SK-N-SH (cell line): ENCODE data around the gene STK11IP. TPM values are rescaled to one million over a fixed set of nuclear protein-coding genes. Genes with fewer than 3 reads are reported as not detected.

Source experiments
- CTCF ChIA-PET: fragments of 300-600, 350-600 bp; formaldehyde crosslinking; extraction: SDS; loops from one replicate; lab custom pipeline; 2021; lab: Yijun Ruan, JAX
- POLR2A ChIA-PET: fragments of 350-600 bp; sonication (Branson Sonifier 250); formaldehyde crosslinking; extraction: SDS; loops from one replicate; lab custom pipeline; 2020; ENCODE audit warnings: antibody characterized with exemption, inconsistent platforms; lab: Yijun Ruan, JAX
- DNase-seq: peaks from one replicate; pipeline ENCODE4 v3.0.0; 2012
- H2AFZ ChIP-seq: fragments of 200-600 bp; sonication (generic); 2 replicates; pipeline ENCODE4 v1.8.1; 2016; ENCODE audit warnings: antibody characterized with exemption, mild to moderate bottlenecking, low read depth
- H3F3A ChIP-seq: fragments of 200-600 bp; sonication (generic); replicated peaks from 2 replicates; pipeline ENCODE3; 2016; ENCODE audit warnings: antibody characterized with exemption, mild to moderate bottlenecking; ENCODE audit not compliant: insufficient read depth
- H3K27ac ChIP-seq, 2 experiments: fragments of 200-500 bp in 1 of 2; fragments of 200-600 bp in 1 of 2; sonication (Bioruptor generic) in 1 of 2; sonication (generic), shearing (Covaris generic) in 1 of 2; 2 replicates each; pipeline versions ENCODE4 v1.5.1 to v1.6.1; 2014 to 2016; ENCODE audit warnings: low read depth in 2 of 2, inconsistent platforms in 1 of 2, low read length in 1 of 2, mild to moderate bottlenecking in 1 of 2, mixed read lengths in 1 of 2
- H3K27me3 ChIP-seq: fragments of 200-600 bp; sonication (generic), shearing (Covaris generic); 2 replicates; pipeline ENCODE4 v1.6.1; 2016; ENCODE audit warnings: mixed run types; ENCODE audit not compliant: insufficient read depth
- H3K36me3 ChIP-seq, 2 experiments: fragments of 200-500 bp in 1 of 2; fragments of 200-600 bp in 1 of 2; sonication (Bioruptor generic) in 1 of 2; sonication (generic) in 1 of 2; replicated peaks in 1 of 2; 2 replicates each; pipeline versions ENCODE3 to v1.5.1; 2014 to 2016; ENCODE audit warnings: low read length in 1 of 2, mild to moderate bottlenecking in 1 of 2; ENCODE audit not compliant: insufficient read depth in 2 of 2, control insufficient read depth in 1 of 2
- H3K4me1 ChIP-seq, 2 experiments: fragments of 200-500 bp in 1 of 2; fragments of 200-600 bp in 1 of 2; sonication (Bioruptor generic) in 1 of 2; sonication (generic), shearing (Covaris generic) in 1 of 2; 2 replicates each; pipeline versions ENCODE4 v1.5.1 to v1.6.1; 2014 to 2016; ENCODE audit warnings: low read depth in 1 of 2, low read length in 1 of 2, mixed run types in 1 of 2; ENCODE audit not compliant: insufficient read depth in 2 of 2, control insufficient read depth in 1 of 2
- H3K4me2 ChIP-seq: fragments of 200-600 bp; sonication (generic), shearing (Covaris generic); 2 replicates; pipeline ENCODE4 v1.6.1; 2017; ENCODE audit warnings: mixed run types
- H3K4me3 ChIP-seq, 2 experiments: fragments of 200-500 bp in 1 of 2; fragments of 200-600 bp in 1 of 2; sonication (Bioruptor generic) in 1 of 2; sonication (generic), shearing (Covaris generic) in 1 of 2; 2 replicates each; pipeline versions ENCODE4 v1.5.1 to v1.8.1; 2014 to 2016; ENCODE audit warnings: low read depth in 2 of 2, inconsistent platforms in 1 of 2, low read length in 1 of 2, mild to moderate bottlenecking in 1 of 2, mixed read lengths in 1 of 2, moderate library complexity in 1 of 2
- H3K79me2 ChIP-seq: fragments of 200-600 bp; sonication (generic); 2 replicates; pipeline ENCODE4 v1.8.1; 2017; ENCODE audit warnings: mild to moderate bottlenecking; ENCODE audit not compliant: insufficient read depth
- H3K9ac ChIP-seq: fragments of 200-600 bp; sonication (generic); 2 replicates; pipeline ENCODE4 v1.6.1; 2017; ENCODE audit warnings: mixed run types
- H3K9me2 ChIP-seq: fragments of 200-600 bp; sonication (generic); 2 replicates; pipeline ENCODE4 v1.6.1; 2017; ENCODE audit warnings: mixed run types
- H3K9me3 ChIP-seq: fragments of 200-600 bp; sonication (generic); 2 replicates; pipeline ENCODE4 v1.6.1; 2017; ENCODE audit warnings: mixed run types, mild to moderate bottlenecking, moderate library complexity
- H4K20me1 ChIP-seq: fragments of 200-600 bp; sonication (generic); 2 replicates; pipeline ENCODE4 v1.6.1; 2017; ENCODE audit warnings: mild to moderate bottlenecking, mixed run types; ENCODE audit not compliant: insufficient read depth
- EZH2phosphoT487 ChIP-seq: fragments of 200-600 bp; sonication (generic); IDR thresholded peaks from 2 replicates; pipeline ENCODE4 v1.6.1; 2017; ENCODE audit warnings: low read depth, mixed run types, mild to moderate bottlenecking, antibody characterized with exemption, moderate library complexity, borderline replicate concordance
- FOXM1 ChIP-seq: IDR thresholded peaks from 2 replicates; pipeline ENCODE4 v1.4.0; 2012; ENCODE audit warnings: low read depth, mild to moderate bottlenecking
- GABPA ChIP-seq: IDR thresholded peaks from 2 replicates; pipeline ENCODE4 v1.4.0; 2012; ENCODE audit warnings: low read depth, mild to moderate bottlenecking
- JUND ChIP-seq: IDR thresholded peaks from 2 replicates; pipeline ENCODE4 v1.4.0; 2012
- RAD21 ChIP-seq: IDR thresholded peaks from 2 replicates; pipeline ENCODE4 v1.6.1; 2012; ENCODE audit warnings: mild to moderate bottlenecking, low read length
- TCF12 ChIP-seq: IDR thresholded peaks from 2 replicates; pipeline ENCODE4 v1.4.0; 2012
- WGBS: methylation state at CpG from one replicate; pipeline ENCODE4 v1.1.6; 2017; ENCODE audit warnings: low lambda C conversion rate; 5-methylcytosine and 5-hydroxymethylcytosine counted together
- polyA plus RNA-seq, 3 experiments: library from polyadenylated mRNA; depleted of rRNA; stranded (reverse); fragments of >200 nt; gene quantifications; 2 replicates each; pipeline ENCODE4 v1.2.3, GENCODE V29; 2012
- TF ChIP-seq, protein P1 (sequence below): IDR thresholded peaks from 2 replicates; pipeline ENCODE4 v1.4.0; 2012; ENCODE audit warnings: low read depth
- TF ChIP-seq, protein P2 (sequence below): fragments of 150-350 bp; IDR thresholded peaks from 2 replicates; pipeline ENCODE4 v1.6.1; 2017; ENCODE audit warnings: antibody characterized with exemption, low read length, low read depth, borderline replicate concordance

The STK11IP gene
- polyA plus RNA-seq, 1 of the 3 experiments (the other 2 are of a cell fraction), result 22.9 TPM

DNA sequence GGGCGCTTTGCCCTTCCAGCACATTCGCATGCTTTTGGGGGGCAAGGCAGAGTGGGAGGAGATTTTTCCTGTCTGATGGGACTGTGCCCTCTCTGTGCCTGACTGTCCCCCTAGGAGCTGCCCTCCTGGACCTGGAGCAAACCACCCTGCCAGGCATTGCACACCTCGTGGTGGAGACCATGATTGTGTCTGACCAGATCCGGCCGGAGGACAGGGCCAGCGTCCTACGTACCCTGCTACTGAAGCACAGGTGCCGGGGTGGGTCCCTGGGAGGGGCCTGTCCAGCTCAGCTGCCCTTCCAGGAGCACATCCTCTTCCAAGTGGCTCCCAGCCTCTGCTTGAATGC is 35.1 kb downstream of the STK11IP start:
- Histone ChIP-seq H3K9ac (no peak overlapping the region), H2AFZ (no peak overlapping the region), H3K27ac (no peak overlapping the region), H3K4me1 (peaks cover 0 to 7% of the 10 kb centered on the region in 2 experiments; a peak in 1 of 4 replicates), H3K36me3 (peaks cover 0 to 5% of the 10 kb centered on the region in 2 experiments), H3K27me3 (no peaks in the 10 kb centered on the region), H3K9me3 (no peaks in the 10 kb centered on the region), H4K20me1 (no peaks in the 10 kb centered on the region), H3K4me3 (no peak overlapping the region), H3K4me2 (no peak overlapping the region), H3F3A (no peaks in the 10 kb centered on the region), H3K79me2 (peaks cover 5% of the 10 kb centered on the region; the same call in 1 of the 2 replicates), H3K9me2 (no peaks in the 10 kb centered on the region)
- DNase-seq, result peak; percentile 18
- ChIA-PET CTCF (interaction anchor here (1.0 to 7.8 kb wide), 4 partner anchors 9 to 102 kb away, joined by 3 to 59 read pairs (median 3); no protein-coding TSS in a partner anchor), POLR2A (interaction anchor here (1.3 to 1.4 kb wide), 2 partner anchors 9 to 72 kb away, joined by 3 to 4 read pairs; no protein-coding TSS in a partner anchor)
- WGBS, result 100% methylated on average over 2 of the region's 8 CpGs
- TF ChIP-seq TCF12, result no peak

DNA sequence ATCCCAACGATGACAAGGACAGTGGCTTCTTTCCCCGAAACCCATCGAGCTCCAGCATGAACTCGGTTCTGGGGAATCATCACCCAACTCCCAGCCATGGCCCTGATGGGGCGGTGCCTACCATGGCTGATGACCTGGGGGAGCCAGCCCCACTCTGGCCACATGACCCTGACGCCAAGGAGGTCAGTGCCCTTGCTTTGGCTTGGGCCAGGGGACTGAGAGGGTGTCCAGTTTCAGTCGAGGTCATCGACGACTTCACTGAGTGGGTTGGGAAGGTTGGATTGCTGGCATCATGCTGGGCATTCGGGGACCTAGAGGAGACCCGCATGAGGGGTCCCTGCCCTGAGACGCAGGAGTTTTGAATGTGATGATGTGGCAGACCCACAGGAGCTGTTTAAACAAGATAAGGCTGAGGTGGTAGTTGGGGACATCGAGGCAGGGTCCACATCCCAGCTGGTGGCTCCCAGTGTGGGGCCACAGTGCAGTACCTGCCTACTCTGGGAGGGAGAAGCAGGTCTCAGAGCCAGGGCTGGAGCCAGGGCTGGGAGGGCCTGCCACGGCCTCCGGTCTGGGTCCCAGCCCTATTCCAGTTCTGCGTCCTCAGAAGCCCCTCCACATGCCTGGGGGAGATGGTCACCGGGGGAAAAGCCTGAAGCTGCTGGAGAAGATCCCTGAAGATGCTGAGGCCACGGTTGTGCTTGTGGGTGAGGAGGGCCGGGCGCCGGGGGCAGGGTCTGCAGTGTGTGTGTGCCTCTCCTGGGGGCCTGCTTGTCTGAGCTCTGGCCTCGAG is 35.8 kb downstream of the STK11IP start:
- POLR2A ChIA-PET, result interaction anchor here (1.4 kb wide), 1 partner anchor 73 kb away, joined by 4 read pairs; no protein-coding TSS in a partner anchor
- Histone ChIP-seq H3F3A (no peaks in the 10 kb centered on the region), H3K4me1 (peaks cover 0 to 2% of the 10 kb centered on the region in 2 experiments; a peak in 1 of 4 replicates), H3K9ac (no peak overlapping the region), H3K4me2 (no peak overlapping the region)
- CTCF ChIA-PET, result interaction anchor here (1.0 to 7.8 kb wide), 5 partner anchors 8 to 103 kb away, joined by 3 to 59 read pairs (median 8); no protein-coding TSS in a partner anchor
- TF ChIP-seq, protein P1, sequence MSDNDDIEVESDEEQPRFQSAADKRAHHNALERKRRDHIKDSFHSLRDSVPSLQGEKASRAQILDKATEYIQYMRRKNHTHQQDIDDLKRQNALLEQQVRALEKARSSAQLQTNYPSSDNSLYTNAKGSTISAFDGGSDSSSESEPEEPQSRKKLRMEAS, result no peak
- TF ChIP-seq GABPA (no peak), RAD21 (no peak), JUND (no peak), EZH2phosphoT487 (no peak), FOXM1 (no peak)
- TF ChIP-seq, all 33 proteins: peak for 0
- no peak overlapping the region for H3K27ac ChIP-seq
- H2AFZ ChIP-seq, result no peak overlapping the region
- peaks cover 1% of the 10 kb centered on the region; the same call in 1 of the 2 replicates for H3K79me2 ChIP-seq
- 87% methylated on average over 15 of the region's 22 CpGs for WGBS
- no peak overlapping the region for H3K4me3 ChIP-seq
- no peaks in the 10 kb centered on the region for H3K27me3 ChIP-seq
- H3K9me2 ChIP-seq, result no peaks in the 10 kb centered on the region
- DNase-seq, result peak; percentile 12
- H3K36me3 ChIP-seq, result peaks cover 0 to 5% of the 10 kb centered on the region in 2 experiments
- no peaks in the 10 kb centered on the region for H4K20me1 ChIP-seq
- no peaks in the 10 kb centered on the region for H3K9me3 ChIP-seq

DNA sequence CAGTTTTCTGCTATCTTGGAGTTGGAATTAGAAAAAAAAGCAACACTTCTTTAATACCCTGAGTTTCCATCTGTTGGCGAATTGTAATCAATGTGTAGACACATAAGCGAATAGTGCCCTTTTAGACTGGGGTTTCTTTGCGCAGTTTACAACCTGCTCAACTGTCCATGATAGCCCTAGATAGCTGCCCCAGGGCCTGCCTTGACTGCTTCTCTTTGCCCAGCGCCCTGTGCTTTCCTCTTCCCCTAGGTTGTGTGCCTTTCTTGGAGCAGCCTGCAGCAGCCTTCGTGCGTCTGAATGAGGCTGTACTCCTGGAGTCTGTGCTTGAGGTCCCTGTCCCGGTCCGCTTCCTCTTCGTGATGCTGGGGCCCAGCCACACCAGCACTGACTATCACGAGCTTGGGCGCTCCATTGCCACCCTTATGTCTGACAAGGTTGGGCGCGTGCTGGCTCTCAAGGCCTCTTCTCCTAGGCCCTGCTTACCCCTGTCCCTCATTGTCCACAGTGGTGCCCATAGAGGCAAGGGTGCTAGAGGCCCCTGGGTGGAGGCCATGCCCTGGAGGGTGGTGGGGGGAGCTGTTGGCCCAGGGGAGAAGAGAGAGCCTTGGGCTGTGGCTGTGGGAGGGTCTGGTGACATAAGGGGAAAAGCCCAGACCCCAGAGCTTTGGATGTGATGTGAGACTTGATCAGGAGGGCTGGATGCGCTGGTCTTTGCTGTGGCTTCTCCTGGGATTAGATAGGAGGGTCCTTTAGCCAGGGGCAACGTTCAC is 36.7 kb downstream of the STK11IP start:
- TF ChIP-seq, protein P2, sequence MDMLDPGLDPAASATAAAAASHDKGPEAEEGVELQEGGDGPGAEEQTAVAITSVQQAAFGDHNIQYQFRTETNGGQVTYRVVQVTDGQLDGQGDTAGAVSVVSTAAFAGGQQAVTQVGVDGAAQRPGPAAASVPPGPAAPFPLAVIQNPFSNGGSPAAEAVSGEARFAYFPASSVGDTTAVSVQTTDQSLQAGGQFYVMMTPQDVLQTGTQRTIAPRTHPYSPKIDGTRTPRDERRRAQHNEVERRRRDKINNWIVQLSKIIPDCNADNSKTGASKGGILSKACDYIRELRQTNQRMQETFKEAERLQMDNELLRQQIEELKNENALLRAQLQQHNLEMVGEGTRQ, result no peak
- no peak overlapping the region for H3K9ac ChIP-seq
- DNase-seq, result peak; percentile 27
- no peaks in the 10 kb centered on the region for H4K20me1 ChIP-seq
- no peaks in the 10 kb centered on the region; a peak in 1 of 4 replicates for H3K4me1 ChIP-seq
- H3K4me2 ChIP-seq, result no peak overlapping the region
- H3K9me3 ChIP-seq, result no peaks in the 10 kb centered on the region
- no peak overlapping the region for H3K4me3 ChIP-seq
- CTCF ChIA-PET, result interaction anchor here (1.0 to 2.4 kb wide), 3 partner anchors 74 to 94 kb away, joined by 3 to 9 read pairs (median 8); no protein-coding TSS in a partner anchor
- H3K27me3 ChIP-seq, result no peaks in the 10 kb centered on the region
- H3K27ac ChIP-seq, result no peak overlapping the region
- WGBS, result 84% methylated on average over 8 of the region's 15 CpGs
- H2AFZ ChIP-seq, result no peak overlapping the region
- no peaks in the 10 kb centered on the region for H3F3A ChIP-seq
- no peaks in the 10 kb centered on the region for H3K79me2 ChIP-seq
- POLR2A ChIA-PET, result interaction anchor here (0.6 kb wide), 1 partner anchor 8 kb away, joined by 3 read pairs; no protein-coding TSS in a partner anchor
- peaks cover 0 to 5% of the 10 kb centered on the region in 2 experiments for H3K36me3 ChIP-seq
- no peaks in the 10 kb centered on the region for H3K9me2 ChIP-seq
